ENCODE measurements around the gene SEZ6L.

Gene SEZ6L

GRCh38 chr22:26303475-26303874, 134.2 kb downstream of the SEZ6L start:
- CTCF ChIA-PET = interaction anchor here (0.6 kb wide), 1 partner anchor 9 kb away, joined by 3 read pairs; no protein-coding TSS in a partner anchor
- POLR2A ChIA-PET (ENCODE audit: low non-redundant PET) = no interaction called here
- no peak for TF ChIP-seq CTCF (conservative IDR thresholded peaks at IDR 0.05; ENCODE audit: low read depth)
- DNase-seq (ENCODE audit: low spot score) = no peak
- H3K27ac ChIP-seq = no peak overlapping the region

- ChIA-PET POLR2A (ENCODE audit: low non-redundant PET) (no interaction called here), CTCF (interaction anchor here (0.7 kb wide), 1 partner anchor 329 kb away, joined by 3 read pairs; no protein-coding TSS in a partner anchor)
- no peak for DNase-seq (ENCODE audit: low spot score)
- no peak overlapping the region for H3K27ac ChIP-seq
- no peak for TF ChIP-seq CTCF (conservative IDR thresholded peaks at IDR 0.05; ENCODE audit: low read depth)
Observed at GRCh38 chr22:26304730-26305129, 135.5 kb downstream of the SEZ6L start.

GRCh38 chr22:26308467-26308866, 139.2 kb downstream of the SEZ6L start:
- CTCF ChIA-PET = interaction anchor here (0.6 kb wide), 1 partner anchor 401 kb away, joined by 3 read pairs; no protein-coding TSS in a partner anchor
- no peak for TF ChIP-seq CTCF (conservative IDR thresholded peaks at IDR 0.05; ENCODE audit: low read depth)
- POLR2A ChIA-PET (ENCODE audit: low non-redundant PET) = no interaction called here
- no peak for DNase-seq (ENCODE audit: low spot score)
- no peak overlapping the region for H3K27ac ChIP-seq

- DNase-seq (ENCODE audit: low spot score) = no peak
- CTCF ChIA-PET = no interaction called here
- POLR2A ChIA-PET (ENCODE audit: low non-redundant PET) = no interaction called here
- no peak for TF ChIP-seq CTCF (conservative IDR thresholded peaks at IDR 0.05; ENCODE audit: low read depth)
- no peak overlapping the region for H3K27ac ChIP-seq
Observed at GRCh38 chr22:26310616-26311015, 141.4 kb downstream of the SEZ6L start.

GRCh38 chr22:26313291-26313690, 144.0 kb downstream of the SEZ6L start:
- CTCF ChIA-PET = no interaction called here
- TF ChIP-seq CTCF (conservative IDR thresholded peaks at IDR 0.05; ENCODE audit: low read depth) = no peak
- POLR2A ChIA-PET (ENCODE audit: low non-redundant PET) = no interaction called here

GRCh38 chr22:26314171-26314570, 144.9 kb downstream of the SEZ6L start:
- TF ChIP-seq CTCF (conservative IDR thresholded peaks at IDR 0.05; ENCODE audit: low read depth) = no peak
- ChIA-PET CTCF (no interaction called here), POLR2A (ENCODE audit: low non-redundant PET) (no interaction called here)
- no peak for DNase-seq (ENCODE audit: low spot score)
- H3K27ac ChIP-seq = no peak overlapping the region

More at GRCh38 chr22:26313291-26313690, 144.0 kb downstream of the SEZ6L start:
- H3K27ac ChIP-seq = no peak overlapping the region
- DNase-seq (ENCODE audit: low spot score) = no peak

- no peak for DNase-seq (ENCODE audit: low spot score)
- TF ChIP-seq CTCF (conservative IDR thresholded peaks at IDR 0.05; ENCODE audit: low read depth) = no peak
- no peak overlapping the region for H3K27ac ChIP-seq
- ChIA-PET POLR2A (ENCODE audit: low non-redundant PET) (no interaction called here), CTCF (no interaction called here)
Observed at GRCh38 chr22:26314656-26315055, 145.4 kb downstream of the SEZ6L start.

Measured in RWPE1 (cell line).